Measurements from ENCODE around the gene ARFGAP1.

- no peak for TF ChIP-seq CTCF (IDR thresholded peaks at IDR 0.05 in 2 of 3, conservative IDR thresholded peaks at IDR 0.05 in 1 of 3; ENCODE audit: control insufficient read depth in 2 of 3, extremely low read depth in 1 of 3, insufficient read depth in 1 of 3, low read depth in 3 of 3, low read length in 3 of 3)
- no peak for TF ChIP-seq SREBF2 (IDR thresholded peaks at IDR 0.05; ENCODE audit: low read length)
- no peak for TF ChIP-seq ZZZ3 (IDR thresholded peaks at IDR 0.05; ENCODE audit: control insufficient read depth, insufficient read length, low read depth)
- TF ChIP-seq USF1 (IDR thresholded peaks at IDR 0.05; ENCODE audit: borderline replicate concordance, extremely low read length, insufficient read depth, low read depth, low read length), result no peak
- no peak for TF ChIP-seq POLR2AphosphoS5 (IDR thresholded peaks at IDR 0.05; ENCODE audit: low read length)
- TF ChIP-seq ELK1 (IDR thresholded peaks at IDR 0.05; ENCODE audit: low read depth, low read length), result no peak
- TF ChIP-seq TAF1 (IDR thresholded peaks at IDR 0.05; ENCODE audit: borderline replicate concordance, low read depth, low read length), result no peak
- no peak for TF ChIP-seq ATF7 (IDR thresholded peaks at IDR 0.05; ENCODE audit: low read depth)
- TF ChIP-seq ATF3 (IDR thresholded peaks at IDR 0.05; ENCODE audit: borderline replicate concordance, extremely low read depth, low read depth, low read length), result no peak
- no peak for TF ChIP-seq TCF3 (IDR thresholded peaks at IDR 0.05; ENCODE audit: borderline replicate concordance, insufficient read depth, low read depth, low read length)
- TF ChIP-seq JUND (IDR thresholded peaks at IDR 0.05; ENCODE audit: low read depth, low read length), result no peak
Measured at GRCh38 chr20:63307538-63308217, 35.1 kb downstream of the ARFGAP1 start.

Data from GM12878 (cell line).